HepG2 (cell line): ENCODE data around the gene TBC1D20. TPM values are rescaled to one million over a fixed set of nuclear protein-coding genes. Genes with fewer than 3 reads are reported as not detected.

Experiments used
- CCDC6 ChIP-seq: sonication (generic); formaldehyde crosslinking; IDR thresholded peaks from 2 replicates; pipeline ENCODE4 v1.8.1; 2022; ENCODE audit warnings: mild to moderate bottlenecking, missing genetic modification reagents, moderate library complexity
- ELF4 ChIP-seq: sonication (generic); formaldehyde crosslinking; IDR thresholded peaks from 2 replicates; pipeline ENCODE4 v1.5.0; 2020; ENCODE audit warnings: missing genetic modification reagents, mild to moderate bottlenecking, moderate library complexity, borderline replicate concordance
- EZH2 ChIP-seq: conservative IDR thresholded peaks from 2 replicates; pipeline ENCODE4 v1.6.1; 2012; ENCODE audit warnings: mild to moderate bottlenecking, low read depth, low read length, moderate library complexity
- HDAC2 ChIP-seq: sonication (generic); formaldehyde crosslinking; IDR thresholded peaks from 2 replicates; pipeline ENCODE4 v1.4.0; 2020; ENCODE audit warnings: missing genetic modification reagents
- MBNL3 ChIP-seq: fragments of 250-450 bp; sonication (Bioruptor Pico); conservative IDR thresholded peaks from 2 replicates; pipeline ENCODE4 v1.8.0; 2022; ENCODE audit warnings: mild to moderate bottlenecking, inconsistent platforms
- MIXL1 ChIP-seq: IDR thresholded peaks from 2 replicates; pipeline ENCODE4 v1.6.1; 2016
- PAWR ChIP-seq: sonication (generic); formaldehyde crosslinking; IDR thresholded peaks from 2 replicates; pipeline ENCODE4 v1.4.0; 2020; ENCODE audit warnings: missing genetic modification reagents, mild to moderate bottlenecking, borderline replicate concordance
- PBX3 ChIP-seq: sonication (generic); formaldehyde crosslinking; IDR thresholded peaks from 2 replicates; pipeline ENCODE4 v1.8.1; 2023; ENCODE audit warnings: missing genetic modification reagents, inconsistent platforms, borderline replicate concordance
- PPARG ChIP-seq: conservative IDR thresholded peaks from 2 replicates; pipeline ENCODE4 v1.6.1; 2016; ENCODE audit warnings: missing biosample characterization, missing genetic modification reagents
- RCOR2 ChIP-seq: IDR thresholded peaks from 2 replicates; pipeline ENCODE4 v1.6.1; 2016; ENCODE audit warnings: missing biosample characterization, missing genetic modification reagents
- SMYD3 ChIP-seq: sonication (generic); formaldehyde crosslinking; IDR thresholded peaks from 2 replicates; pipeline ENCODE4 v1.8.1; 2023; ENCODE audit warnings: mild to moderate bottlenecking, missing genetic modification reagents
- STAT6 ChIP-seq: sonication (generic); formaldehyde crosslinking; IDR thresholded peaks from 2 replicates; pipeline ENCODE4 v1.4.0; 2020; ENCODE audit warnings: missing genetic modification reagents, mild to moderate bottlenecking, borderline replicate concordance
- ZBTB20 ChIP-seq: sonication (generic); formaldehyde crosslinking; IDR thresholded peaks from 2 replicates; pipeline ENCODE4 v1.8.1; 2023; ENCODE audit warnings: missing genetic modification reagents, low read depth, mild to moderate bottlenecking, borderline replicate concordance
- ZKSCAN8 ChIP-seq: IDR thresholded peaks from 2 replicates; pipeline ENCODE4 v1.6.1; 2016; ENCODE audit warnings: borderline replicate concordance, missing genetic modification reagents, missing compliant biosample characterization
- ZNF777 ChIP-seq: sonication (generic); formaldehyde crosslinking; IDR thresholded peaks from 2 replicates; pipeline ENCODE4 v1.4.0; 2020; ENCODE audit warnings: missing genetic modification reagents
- polyA plus RNA-seq, 8 experiments: library from polyadenylated mRNA; depleted of rRNA in 3 of 8; stranded (reverse) in 7 of 8; unstranded in 1 of 8; fragments of >200 nt; fragmentation: Illumina TruSeq in 4 of 8; extraction: Trizol in 4 of 8; gene quantifications; 2 replicates each; pipeline versions ENCODE4 v1.2.1 to v1.2.3, GENCODE V29; 2011 to 2016; ENCODE audit warnings: low read depth in 4 of 8, missing spikeins in 1 of 8, mixed read lengths in 1 of 8; ENCODE audit not compliant: insufficient read depth in 1 of 8
- total RNA-seq, 5 experiments: library from RNA; depleted of rRNA; stranded (reverse); fragments of >200 nt; fragmentation: Illumina TruSeq; extraction: Trizol; gene quantifications; 2 replicates each; pipeline ENCODE4 v1.2.3, GENCODE V29; 2016; ENCODE audit warnings: low read depth in 1 of 5
- TF ChIP-seq, protein P1 (sequence below): sonication (generic); formaldehyde crosslinking; IDR thresholded peaks from 2 replicates; pipeline ENCODE4 v1.5.1; 2020; ENCODE audit warnings: mild to moderate bottlenecking, missing genetic modification reagents, moderate library complexity
- TF ChIP-seq, protein P2 (sequence below): sonication (generic); formaldehyde crosslinking; IDR thresholded peaks from 2 replicates; pipeline ENCODE4 v1.5.1; 2020; ENCODE audit warnings: missing genetic modification reagents, mild to moderate bottlenecking, borderline replicate concordance

Gene TBC1D20
- total and polyA plus RNA-seq, 2 of the 13 experiments (the other 11 are each of a cell fraction or from before 2014, with no cell fraction given) = 36.6 to 47.1 TPM

GRCh38 chr20:478010-478948 is 15.9 kb upstream of the TBC1D20 start (continued):
- TF ChIP-seq CCDC6 (CRISPR knock-in tag) (no peak), ZBTB20 (0 out of 2 replicates have a peak, but pooled peaks have one; percentile 14), PBX3 (CRISPR knock-in tag) (no peak), SMYD3 (CRISPR knock-in tag) (no peak), EZH2 (no peak), RCOR2 (CRISPR knock-in tag) (no peak), ELF4 (CRISPR knock-in tag) (no peak), ZNF777 (CRISPR knock-in tag) (no peak), PAWR (CRISPR knock-in tag) (no peak), PPARG (CRISPR knock-in tag) (no peak), MBNL3 (CRISPR knock-in tag) (no peak), HDAC2 (CRISPR knock-in tag) (0 out of 2 replicates have a peak, but pooled peaks have one; percentile 26), ZKSCAN8 (CRISPR knock-in tag) (no peak), MIXL1 (CRISPR knock-in tag) (0 out of 2 replicates have a peak, but pooled peaks have one; percentile 30), STAT6 (CRISPR knock-in tag) (no peak)
- TF ChIP-seq, protein P1, sequence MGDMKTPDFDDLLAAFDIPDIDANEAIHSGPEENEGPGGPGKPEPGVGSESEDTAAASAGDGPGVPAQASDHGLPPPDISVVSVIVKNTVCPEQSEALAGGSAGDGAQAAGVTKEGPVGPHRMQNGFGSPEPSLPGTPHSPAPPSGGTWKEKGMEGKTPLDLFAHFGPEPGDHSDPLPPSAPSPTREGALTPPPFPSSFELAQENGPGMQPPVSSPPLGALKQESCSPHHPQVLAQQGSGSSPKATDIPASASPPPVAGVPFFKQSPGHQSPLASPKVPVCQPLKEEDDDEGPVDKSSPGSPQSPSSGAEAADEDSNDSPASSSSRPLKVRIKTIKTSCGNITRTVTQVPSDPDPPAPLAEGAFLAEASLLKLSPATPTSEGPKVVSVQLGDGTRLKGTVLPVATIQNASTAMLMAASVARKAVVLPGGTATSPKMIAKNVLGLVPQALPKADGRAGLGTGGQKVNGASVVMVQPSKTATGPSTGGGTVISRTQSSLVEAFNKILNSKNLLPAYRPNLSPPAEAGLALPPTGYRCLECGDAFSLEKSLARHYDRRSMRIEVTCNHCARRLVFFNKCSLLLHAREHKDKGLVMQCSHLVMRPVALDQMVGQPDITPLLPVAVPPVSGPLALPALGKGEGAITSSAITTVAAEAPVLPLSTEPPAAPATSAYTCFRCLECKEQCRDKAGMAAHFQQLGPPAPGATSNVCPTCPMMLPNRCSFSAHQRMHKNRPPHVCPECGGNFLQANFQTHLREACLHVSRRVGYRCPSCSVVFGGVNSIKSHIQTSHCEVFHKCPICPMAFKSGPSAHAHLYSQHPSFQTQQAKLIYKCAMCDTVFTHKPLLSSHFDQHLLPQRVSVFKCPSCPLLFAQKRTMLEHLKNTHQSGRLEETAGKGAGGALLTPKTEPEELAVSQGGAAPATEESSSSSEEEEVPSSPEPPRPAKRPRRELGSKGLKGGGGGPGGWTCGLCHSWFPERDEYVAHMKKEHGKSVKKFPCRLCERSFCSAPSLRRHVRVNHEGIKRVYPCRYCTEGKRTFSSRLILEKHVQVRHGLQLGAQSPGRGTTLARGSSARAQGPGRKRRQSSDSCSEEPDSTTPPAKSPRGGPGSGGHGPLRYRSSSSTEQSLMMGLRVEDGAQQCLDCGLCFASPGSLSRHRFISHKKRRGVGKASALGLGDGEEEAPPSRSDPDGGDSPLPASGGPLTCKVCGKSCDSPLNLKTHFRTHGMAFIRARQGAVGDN (CRISPR knock-in tag) = no peak
- TF ChIP-seq, protein P2, sequence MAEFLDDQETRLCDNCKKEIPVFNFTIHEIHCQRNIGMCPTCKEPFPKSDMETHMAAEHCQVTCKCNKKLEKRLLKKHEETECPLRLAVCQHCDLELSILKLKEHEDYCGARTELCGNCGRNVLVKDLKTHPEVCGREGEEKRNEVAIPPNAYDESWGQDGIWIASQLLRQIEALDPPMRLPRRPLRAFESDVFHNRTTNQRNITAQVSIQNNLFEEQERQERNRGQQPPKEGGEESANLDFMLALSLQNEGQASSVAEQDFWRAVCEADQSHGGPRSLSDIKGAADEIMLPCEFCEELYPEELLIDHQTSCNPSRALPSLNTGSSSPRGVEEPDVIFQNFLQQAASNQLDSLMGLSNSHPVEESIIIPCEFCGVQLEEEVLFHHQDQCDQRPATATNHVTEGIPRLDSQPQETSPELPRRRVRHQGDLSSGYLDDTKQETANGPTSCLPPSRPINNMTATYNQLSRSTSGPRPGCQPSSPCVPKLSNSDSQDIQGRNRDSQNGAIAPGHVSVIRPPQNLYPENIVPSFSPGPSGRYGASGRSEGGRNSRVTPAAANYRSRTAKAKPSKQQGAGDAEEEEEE = 0 out of 2 replicates have a peak, but pooled peaks have one; percentile 29
